HG03025 (cell line): ENCODE measurements around the gene ASB7.
A peak's percentile ranks its signal among the peaks of the same experiment; 100 is the strongest.
"Not testable (repeated sequence)": the region's sequence is repeated elsewhere in the genome, so short reads cannot be mapped to it uniquely, and the experiment has no call there.

Source experiments
- ATAC-seq: cut with Tn5 transposase; IDR thresholded peaks from one replicate; pipeline ENCODE4 v1.9.1; 2021; ENCODE audit warnings: mild to moderate bottlenecking, moderate library complexity; ENCODE audit not compliant: unreplicated experiment, low FRiP score

The ASB7 gene, protein sequence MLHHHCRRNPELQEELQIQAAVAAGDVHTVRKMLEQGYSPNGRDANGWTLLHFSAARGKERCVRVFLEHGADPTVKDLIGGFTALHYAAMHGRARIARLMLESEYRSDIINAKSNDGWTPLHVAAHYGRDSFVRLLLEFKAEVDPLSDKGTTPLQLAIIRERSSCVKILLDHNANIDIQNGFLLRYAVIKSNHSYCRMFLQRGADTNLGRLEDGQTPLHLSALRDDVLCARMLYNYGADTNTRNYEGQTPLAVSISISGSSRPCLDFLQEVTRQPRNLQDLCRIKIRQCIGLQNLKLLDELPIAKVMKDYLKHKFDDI

GRCh38 chr15:100602064-100602822 lies at the start of gene ASB7, which contains the start of gene LINS1:
ASB7 (plus strand) TSS chr15:100602589; CDS start chr15:100612217, 9,628 bp downstream.
LINS1 (minus strand) TSS chr15:100602184; CDS start chr15:100580842, 21,342 bp downstream.
- ATAC-seq = peak; percentile 85

- no peak for ATAC-seq
Observed at GRCh38 chr15:100553468-100553867, 48.9 kb upstream of the ASB7 start.

- no peak for ATAC-seq
Observed at GRCh38 chr15:100558771-100559254, 43.6 kb upstream of the ASB7 start.

- no peak for ATAC-seq
Observed at GRCh38 chr15:100559330-100559729, 43.1 kb upstream of the ASB7 start.

GRCh38 chr15:100560323-100560722 lies 42.1 kb upstream of the ASB7 start:
- no peak for ATAC-seq

DNA sequence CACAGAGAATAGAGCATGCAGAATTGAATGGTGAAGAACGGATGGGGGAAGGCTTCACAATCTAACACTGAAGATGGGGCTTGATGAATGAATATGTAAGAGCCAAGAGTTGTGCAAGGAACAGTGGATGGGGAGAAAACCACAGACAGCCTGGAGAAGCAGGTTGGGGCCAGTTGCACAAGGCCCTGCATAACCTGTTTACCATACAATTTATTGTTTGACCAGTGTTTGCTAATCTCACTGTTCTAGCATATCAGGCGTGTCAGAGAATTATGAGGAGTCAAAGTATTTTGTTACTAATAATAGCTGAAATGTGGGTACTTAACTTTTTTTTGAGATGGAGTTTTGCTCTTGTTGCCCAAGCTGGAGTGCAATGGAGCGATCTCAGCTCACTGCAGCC lies 36.8 kb upstream of the ASB7 start:
- ATAC-seq = no peak

DNA sequence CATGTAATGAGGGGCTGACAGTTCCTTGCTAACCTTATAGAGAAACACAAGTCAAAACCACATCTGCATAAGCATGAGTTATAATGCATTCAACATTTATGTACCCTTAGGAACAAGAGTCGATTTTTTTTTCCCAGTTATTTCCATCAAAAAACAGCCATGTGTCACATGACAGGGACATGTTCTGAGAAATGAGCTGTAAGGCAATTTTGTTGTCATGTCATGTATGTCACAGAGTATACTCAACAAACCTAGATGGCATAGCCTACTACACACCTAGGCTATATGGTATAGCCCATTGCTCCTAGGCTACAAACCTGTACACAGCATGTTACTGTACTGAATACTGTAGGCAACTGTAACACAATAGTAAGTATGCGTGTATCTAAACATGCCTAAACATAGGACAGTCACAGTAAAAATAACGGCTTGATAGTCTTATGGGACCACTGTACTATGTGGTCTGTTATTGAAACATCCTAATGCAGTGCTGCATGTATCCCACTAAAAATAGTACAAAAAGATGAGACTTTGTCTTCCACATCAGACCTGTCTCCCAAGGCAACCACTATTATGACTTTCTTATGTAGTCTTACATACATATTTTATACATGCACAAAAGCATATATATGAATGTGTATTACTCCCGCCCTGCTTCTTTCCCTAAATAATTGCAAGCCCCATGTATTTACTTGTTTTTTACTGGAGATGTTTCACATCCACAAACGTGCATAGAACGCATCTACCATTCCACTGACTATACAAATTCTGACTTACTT lies 35.4 kb upstream of the ASB7 start:
- no peak for ATAC-seq

DNA sequence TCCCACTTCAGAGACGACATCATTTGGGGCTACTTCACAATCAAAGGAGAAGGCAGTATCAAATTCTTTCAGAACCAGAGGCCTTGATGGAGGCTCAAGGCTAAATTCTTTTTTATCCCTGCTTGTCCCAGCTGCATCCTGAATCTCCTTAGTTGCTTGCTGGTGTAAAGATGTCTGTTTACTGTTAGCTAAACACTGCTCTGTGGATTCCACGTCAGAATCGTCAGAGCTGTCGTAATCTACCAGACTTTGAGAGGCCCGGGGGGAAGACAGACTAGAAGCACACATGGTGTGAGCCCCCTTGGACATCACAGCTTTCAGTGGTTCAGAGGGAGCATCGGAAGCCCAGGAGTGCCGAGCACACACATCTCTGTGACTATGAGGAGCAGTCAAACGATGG lies 33.0 kb upstream of the ASB7 start:
- no peak for ATAC-seq

DNA sequence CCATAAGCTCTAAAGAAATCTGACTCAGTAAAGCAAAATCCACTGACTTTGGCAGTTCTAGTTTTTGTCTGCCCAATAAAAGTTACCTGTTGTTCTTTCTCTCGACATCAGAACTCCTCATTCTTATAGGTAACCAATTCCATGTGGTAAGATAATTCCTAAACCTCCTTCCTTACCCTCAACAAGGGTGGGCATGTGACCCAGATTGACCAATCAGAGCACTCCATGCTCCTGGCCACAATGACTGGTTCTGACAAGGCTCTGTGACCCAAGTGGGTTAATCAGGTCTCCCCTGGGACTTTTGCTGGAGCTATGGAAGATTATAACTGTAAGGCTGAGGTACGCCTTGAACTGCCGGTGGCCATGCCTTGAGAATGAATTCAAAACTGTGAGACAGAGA lies 32.1 kb upstream of the ASB7 start:
- no peak for ATAC-seq

DNA sequence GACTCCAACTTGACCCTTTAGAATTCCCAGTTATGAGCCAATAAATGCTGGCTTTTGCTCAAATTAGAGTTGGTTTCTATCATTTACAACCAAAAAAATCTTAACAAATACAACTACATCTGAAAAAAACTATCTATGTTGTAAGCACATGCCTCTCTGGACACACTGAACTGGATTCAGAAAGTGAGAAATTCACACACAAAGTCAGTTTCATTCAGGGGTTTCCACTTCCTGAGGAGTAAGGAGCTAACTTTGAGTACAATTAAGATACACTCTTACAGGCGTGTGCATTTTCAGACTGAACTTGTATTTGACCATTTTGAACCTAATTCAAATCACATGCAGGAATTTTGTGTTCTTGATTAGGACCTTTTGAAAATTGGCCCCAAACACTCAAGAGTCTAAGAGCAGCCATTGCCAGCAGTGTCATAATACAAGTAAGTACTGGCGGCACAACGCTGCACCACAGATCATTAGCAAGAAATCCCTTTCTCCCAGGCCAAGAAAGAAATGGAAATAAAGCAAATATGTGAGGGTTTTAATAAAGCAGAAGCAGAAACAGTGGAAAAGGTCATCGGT lies 31.6 kb upstream of the ASB7 start:
- no peak for ATAC-seq

DNA sequence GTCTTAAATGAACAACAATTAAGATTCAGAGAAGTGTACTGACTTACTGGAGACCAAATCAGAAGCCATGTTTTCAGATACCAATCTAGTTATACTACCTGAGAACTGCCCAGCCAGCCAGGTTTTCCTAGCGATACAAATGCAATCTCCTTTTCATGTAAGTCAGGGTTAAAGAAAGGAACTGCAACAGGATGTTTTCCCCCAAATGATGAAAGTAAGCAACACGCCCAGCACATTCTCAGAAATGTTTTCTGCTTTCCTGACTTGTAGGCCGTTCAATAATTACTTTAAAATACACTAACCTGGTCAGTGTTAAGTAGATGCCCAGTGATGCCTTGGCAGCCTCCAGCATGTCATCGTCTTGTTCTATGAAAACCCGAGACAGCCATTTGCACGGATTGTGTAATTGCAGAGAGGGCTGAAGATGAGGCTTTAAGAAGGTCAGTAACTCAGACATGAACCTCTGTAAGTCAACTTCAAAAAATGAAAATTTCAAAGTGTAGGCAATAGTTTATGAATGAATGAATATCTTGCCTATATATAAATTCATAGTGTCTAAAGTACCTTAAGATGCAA lies 30.7 kb upstream of the ASB7 start:
- ATAC-seq = no peak

- no peak for ATAC-seq
Observed at GRCh38 chr15:100572362-100572983, 29.9 kb upstream of the ASB7 start.

- no peak for ATAC-seq
Observed at GRCh38 chr15:100573526-100573925, 28.9 kb upstream of the ASB7 start.

GRCh38 chr15:100580414-100580813 lies 22.0 kb upstream of the ASB7 start:
- no peak for ATAC-seq

DNA sequence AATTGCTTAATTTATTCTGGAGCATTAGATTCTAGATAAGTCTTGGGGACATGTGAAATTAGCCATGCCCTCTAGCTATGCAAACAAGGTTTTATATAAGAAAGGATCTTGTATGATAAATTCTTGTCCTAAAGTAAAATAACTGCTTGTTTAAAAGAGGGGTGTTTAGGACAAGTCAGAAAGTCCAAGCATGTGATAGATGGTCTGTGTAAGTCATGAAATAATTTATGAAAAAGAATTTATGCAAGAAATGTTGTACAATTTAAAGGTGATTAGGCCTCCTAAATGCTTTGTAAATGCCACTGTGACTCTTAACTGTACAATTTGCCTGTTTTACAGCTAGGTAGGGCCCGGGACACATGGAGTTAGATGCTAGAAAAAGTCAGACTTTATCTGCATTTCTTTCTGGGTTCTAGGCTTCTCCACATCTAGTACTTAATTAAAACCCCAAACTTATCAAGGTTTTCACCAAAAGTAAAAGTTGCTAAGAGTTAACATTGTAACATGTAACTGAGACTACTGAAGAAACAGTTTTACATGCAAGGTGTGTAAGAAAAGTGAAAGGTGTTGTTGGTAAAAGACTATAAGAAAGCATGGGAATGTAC lies 13.6 kb upstream of the ASB7 start:
- no peak for ATAC-seq

GRCh38 chr15:100591163-100591562 lies 11.2 kb upstream of the ASB7 start:
- not testable (repeated sequence) for ATAC-seq

DNA sequence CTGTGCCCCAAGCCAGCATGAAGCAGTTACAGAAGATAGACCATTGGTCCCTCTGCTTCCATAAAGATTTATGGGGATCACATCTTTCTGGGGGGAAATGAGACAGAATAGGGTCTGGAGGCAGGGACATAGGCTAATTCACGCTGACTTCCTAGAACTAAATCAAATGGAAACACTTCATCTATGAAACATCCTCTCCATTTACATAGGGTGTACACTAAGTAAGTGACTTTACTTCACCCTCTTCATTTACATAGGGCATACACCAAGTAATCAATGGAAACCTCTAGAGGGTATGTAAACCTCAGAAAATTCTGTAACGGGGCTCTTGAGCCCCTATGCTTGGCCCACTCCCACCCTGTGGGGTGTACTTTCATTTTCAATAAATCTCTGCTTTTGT lies 10.6 kb upstream of the ASB7 start:
- no peak for ATAC-seq

- ATAC-seq = no peak
Observed at GRCh38 chr15:100592898-100593297, 9.5 kb upstream of the ASB7 start.

DNA sequence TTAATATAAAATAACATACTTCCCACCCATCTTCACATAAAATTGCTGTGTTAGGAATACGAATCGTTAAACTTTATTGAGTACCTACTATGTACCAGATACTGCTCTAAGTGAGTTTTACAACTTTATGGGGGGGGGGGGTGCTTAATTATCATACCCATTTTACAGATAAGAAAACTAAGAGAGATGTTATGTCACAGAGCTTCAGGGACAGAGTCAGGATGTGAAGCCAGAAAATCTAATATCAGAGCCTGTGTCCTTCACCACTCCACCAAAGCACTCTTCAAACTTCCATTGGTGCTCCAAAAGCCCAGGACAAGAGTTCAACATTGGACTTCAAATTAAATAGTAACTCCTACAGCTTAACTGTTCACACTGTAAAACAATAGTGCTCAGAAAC lies 9.0 kb upstream of the ASB7 start:
- no peak for ATAC-seq
